ENCODE results near the gene KRI1.

GRCh38 chr19:10600149-10600548 lies 34.3 kb upstream of the KRI1 start:
- no peak for TF ChIP-seq CTCF (IDR thresholded peaks at IDR 0.05 in 4 of 5, conservative IDR thresholded peaks at IDR 0.05 in 1 of 5)
- no peak for TF ChIP-seq POLR2A (IDR thresholded peaks at IDR 0.05)

Measured in gastrocnemius medialis (tissue), 4 donors.